Measurements from ENCODE around the gene RNASE7. TPM values are rescaled to one million over a fixed set of nuclear protein-coding genes. Genes with fewer than 3 reads are reported as not detected.

RNASE7 gene
- total RNA-seq, 1 donor from 2014 or later = not detected

DNA sequence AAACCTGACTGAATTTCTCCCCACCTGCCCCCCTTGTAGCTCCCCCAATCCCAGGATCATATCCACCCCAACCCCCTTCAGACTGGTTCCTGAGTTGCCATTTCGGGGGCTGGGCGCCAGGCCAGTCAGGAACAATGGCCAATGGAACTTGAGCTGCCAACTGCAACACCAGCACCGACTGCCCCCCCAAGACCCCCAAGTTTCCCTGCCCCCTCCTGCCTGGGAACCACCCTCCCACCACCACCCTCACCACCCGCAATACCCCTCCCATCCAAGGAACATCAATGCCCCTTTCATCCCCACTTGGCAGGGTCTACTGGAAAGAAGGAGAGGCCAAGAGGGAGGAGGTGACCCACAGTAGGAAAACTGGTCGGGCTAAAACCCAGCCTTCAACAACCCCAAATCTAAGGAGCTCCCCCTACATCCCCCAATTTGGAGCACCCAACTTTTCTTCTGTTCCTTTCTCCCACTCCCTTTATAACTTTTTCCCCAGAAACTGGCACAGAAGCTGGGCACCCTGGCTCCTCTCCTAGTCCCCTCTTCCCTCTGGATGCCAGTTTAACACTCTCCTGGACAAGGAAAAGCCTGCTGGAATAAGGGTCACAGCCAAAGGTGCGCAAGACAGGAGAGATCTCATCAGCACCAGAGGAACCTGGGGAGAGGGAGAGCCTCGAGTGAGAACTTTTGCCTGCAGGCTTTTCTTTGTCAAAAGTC is 15.7 kb upstream of the RNASE7 start:
- peak overlapping the region; percentile 88 for H3K4me3 Mint-ChIP-seq (ENCODE audit: unreplicated experiment)
- TF ChIP-seq CTCF (IDR thresholded peaks at IDR 0.05; ENCODE audit: partially characterized antibody, unreplicated experiment) = no peak
- H3K27ac Mint-ChIP-seq (ENCODE audit: unreplicated experiment) = no peak overlapping the region
- H3K9me3 Mint-ChIP-seq (ENCODE audit: unreplicated experiment) = peaks cover 10% of the 10 kb centered on the region
- peaks cover 4% of the 10 kb centered on the region for H3K4me1 Mint-ChIP-seq (ENCODE audit: low read depth, unreplicated experiment)
- DNase-seq = no peak
- H3K36me3 Mint-ChIP-seq (ENCODE audit: unreplicated experiment) = peaks cover 4% of the 10 kb centered on the region
- peaks cover 5% of the 10 kb centered on the region for H3K27me3 Mint-ChIP-seq (ENCODE audit: unreplicated experiment)

DNA sequence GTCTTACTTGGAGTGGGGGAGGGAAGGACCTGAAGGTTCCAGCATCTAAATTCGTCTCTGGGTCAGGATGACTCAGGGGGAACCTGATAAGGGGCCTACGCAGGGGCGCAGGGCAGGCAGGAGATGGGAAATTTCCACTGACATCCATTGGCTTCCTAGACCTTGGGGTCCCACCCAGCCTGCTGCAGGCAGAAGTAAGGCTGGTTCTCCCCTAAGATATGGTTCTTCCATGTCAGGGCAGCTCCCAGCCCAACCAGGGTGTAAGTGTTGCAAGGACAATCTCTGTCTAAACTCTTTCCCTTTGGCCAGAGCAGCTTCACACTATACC is 15.2 kb upstream of the RNASE7 start:
- H3K27ac Mint-ChIP-seq (ENCODE audit: unreplicated experiment) = no peak overlapping the region
- H3K4me1 Mint-ChIP-seq (ENCODE audit: low read depth, unreplicated experiment) = peaks cover 4% of the 10 kb centered on the region
- no peak for DNase-seq
- no peak overlapping the region for H3K4me3 Mint-ChIP-seq (ENCODE audit: unreplicated experiment)
- H3K9me3 Mint-ChIP-seq (ENCODE audit: unreplicated experiment) = peaks cover 8% of the 10 kb centered on the region
- H3K27me3 Mint-ChIP-seq (ENCODE audit: unreplicated experiment) = peaks cover 3% of the 10 kb centered on the region
- peaks cover 4% of the 10 kb centered on the region for H3K36me3 Mint-ChIP-seq (ENCODE audit: unreplicated experiment)
- TF ChIP-seq CTCF (IDR thresholded peaks at IDR 0.05; ENCODE audit: partially characterized antibody, unreplicated experiment) = no peak

DNA sequence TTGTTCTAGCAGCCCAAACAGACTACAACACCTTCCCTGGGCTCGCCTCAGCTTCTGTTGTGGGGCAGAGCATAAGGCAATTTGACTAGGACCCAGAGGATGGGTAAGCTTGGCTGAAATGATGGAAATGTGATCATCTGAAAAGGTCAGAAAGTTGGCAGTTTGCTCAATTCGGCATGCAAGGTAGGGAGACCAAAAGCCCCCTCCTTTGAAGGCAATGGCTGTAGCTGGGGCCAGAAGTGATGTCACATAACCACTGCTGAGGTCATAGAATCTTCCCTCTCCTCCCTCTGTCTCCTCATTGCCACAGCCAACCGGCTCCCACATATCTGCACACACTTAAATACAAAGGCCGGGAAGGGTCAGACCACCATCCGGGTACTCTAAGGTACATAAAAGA is 12.2 kb upstream of the RNASE7 start, which contains the start of gene TPPP2:
Gene TPPP2, plus strand, starts transcription at position 301 of the 400 bp plus-strand sequence. CDS start 365 bp downstream, outside the sequence.
- Mint-ChIP-seq H3K9me3 (ENCODE audit: unreplicated experiment) (peaks cover 6% of the 10 kb centered on the region), H3K27me3 (ENCODE audit: unreplicated experiment) (peaks cover 6% of the 10 kb centered on the region), H3K27ac (ENCODE audit: unreplicated experiment) (no peak within 1 kb of the TSS), H3K36me3 (ENCODE audit: unreplicated experiment) (no peaks in the 10 kb centered on the region), H3K4me3 (ENCODE audit: unreplicated experiment) (no peak within 1 kb of the TSS), H3K4me1 (ENCODE audit: low read depth, unreplicated experiment) (peaks cover 3% of the 10 kb centered on the region)
- no peak for TF ChIP-seq CTCF (IDR thresholded peaks at IDR 0.05; ENCODE audit: partially characterized antibody, unreplicated experiment)
- no peak for DNase-seq

GRCh38 chr14:21030531-21030930 is 11.6 kb upstream of the RNASE7 start:
- H3K27me3 Mint-ChIP-seq (ENCODE audit: unreplicated experiment) = peaks cover 6% of the 10 kb centered on the region

More at GRCh38 chr14:21030531-21030930, 11.6 kb upstream of the RNASE7 start:
- no peak overlapping the region for H3K27ac Mint-ChIP-seq (ENCODE audit: unreplicated experiment)
- H3K9me3 Mint-ChIP-seq (ENCODE audit: unreplicated experiment) = peaks cover 6% of the 10 kb centered on the region
- peaks cover 3% of the 10 kb centered on the region for H3K4me1 Mint-ChIP-seq (ENCODE audit: low read depth, unreplicated experiment)
- no peak for TF ChIP-seq CTCF (IDR thresholded peaks at IDR 0.05; ENCODE audit: partially characterized antibody, unreplicated experiment)
- no peaks in the 10 kb centered on the region for H3K36me3 Mint-ChIP-seq (ENCODE audit: unreplicated experiment)
- DNase-seq = no peak
- no peak overlapping the region for H3K4me3 Mint-ChIP-seq (ENCODE audit: unreplicated experiment)

Measured in glutamatergic neuron (in vitro differentiated cells).